ENCODE results near the gene ACSS3.

The ACSS3 gene

GRCh38 chr12:81079280-81080076, 1.6 kb downstream of the ACSS3 start:
- TF ChIP-seq CTCF (conservative IDR thresholded peaks at IDR 0.05; ENCODE audit: low read depth, low read length), result no peak
- Histone ChIP-seq H2AFZ (ENCODE audit: low read depth) (no peak overlapping the region), H3K9ac (no peak overlapping the region), H4K20me1 (ENCODE audit: insufficient read depth) (no peaks in the 10 kb centered on the region), H3K4me1 (ENCODE audit: low read depth, poor library complexity, severe bottlenecking) (no peaks in the 10 kb centered on the region), H3K4me2 (no peak overlapping the region), H3K27ac (no peak overlapping the region), H3K4me3 (IDR thresholded peaks at IDR 0.05; ENCODE audit: insufficient read depth, low read depth, low read length) (no peak overlapping the region), H3K79me2 (ENCODE audit: insufficient read depth, low read depth) (no peaks in the 10 kb centered on the region), H3K36me3 (ENCODE audit: insufficient read depth) (no peaks in the 10 kb centered on the region), H3K27me3 (ENCODE audit: insufficient read depth, low read depth) (no peaks in the 10 kb centered on the region)

GRCh38 chr12:81080431-81080983, 2.6 kb downstream of the ACSS3 start:
- no peak overlapping the region for H2AFZ ChIP-seq (ENCODE audit: low read depth)
- no peak for TF ChIP-seq CTCF (conservative IDR thresholded peaks at IDR 0.05; ENCODE audit: low read depth, low read length)
- no peak overlapping the region for H3K9ac ChIP-seq
- H3K27me3 ChIP-seq (ENCODE audit: insufficient read depth, low read depth), result no peaks in the 10 kb centered on the region
- H3K4me3 ChIP-seq (IDR thresholded peaks at IDR 0.05; ENCODE audit: insufficient read depth, low read depth, low read length), result no peak overlapping the region
- no peaks in the 10 kb centered on the region for H4K20me1 ChIP-seq (ENCODE audit: insufficient read depth)
- no peak overlapping the region for H3K27ac ChIP-seq
- no peaks in the 10 kb centered on the region for H3K79me2 ChIP-seq (ENCODE audit: insufficient read depth, low read depth)
- H3K4me1 ChIP-seq (ENCODE audit: low read depth, poor library complexity, severe bottlenecking), result no peaks in the 10 kb centered on the region
- no peaks in the 10 kb centered on the region for H3K36me3 ChIP-seq (ENCODE audit: insufficient read depth)
- H3K4me2 ChIP-seq, result no peak overlapping the region

- Histone ChIP-seq H3K9ac (no peak overlapping the region), H3K4me2 (no peak overlapping the region), H3K27ac (no peak overlapping the region), H3K4me3 (IDR thresholded peaks at IDR 0.05; ENCODE audit: insufficient read depth, low read depth, low read length) (no peak overlapping the region), H2AFZ (ENCODE audit: low read depth) (no peak overlapping the region), H3K4me1 (ENCODE audit: low read depth, poor library complexity, severe bottlenecking) (no peaks in the 10 kb centered on the region), H4K20me1 (ENCODE audit: insufficient read depth) (no peaks in the 10 kb centered on the region), H3K79me2 (ENCODE audit: insufficient read depth, low read depth) (no peaks in the 10 kb centered on the region), H3K27me3 (ENCODE audit: insufficient read depth, low read depth) (no peaks in the 10 kb centered on the region), H3K36me3 (ENCODE audit: insufficient read depth) (no peaks in the 10 kb centered on the region)
- no peak for TF ChIP-seq CTCF (conservative IDR thresholded peaks at IDR 0.05; ENCODE audit: low read depth, low read length)
Observed at GRCh38 chr12:81081726-81082125, 3.8 kb downstream of the ACSS3 start.

GRCh38 chr12:81083018-81083417, 5.1 kb downstream of the ACSS3 start:
- TF ChIP-seq CTCF (conservative IDR thresholded peaks at IDR 0.05; ENCODE audit: low read depth, low read length), result no peak
- no peak overlapping the region for H3K27ac ChIP-seq
- no peak overlapping the region for H3K4me3 ChIP-seq (IDR thresholded peaks at IDR 0.05; ENCODE audit: insufficient read depth, low read depth, low read length)
- no peaks in the 10 kb centered on the region for H3K79me2 ChIP-seq (ENCODE audit: insufficient read depth, low read depth)
- no peaks in the 10 kb centered on the region for H3K36me3 ChIP-seq (ENCODE audit: insufficient read depth)
- no peaks in the 10 kb centered on the region for H3K27me3 ChIP-seq (ENCODE audit: insufficient read depth, low read depth)
- H3K9ac ChIP-seq, result no peak overlapping the region
- no peaks in the 10 kb centered on the region for H4K20me1 ChIP-seq (ENCODE audit: insufficient read depth)
- H3K4me2 ChIP-seq, result no peak overlapping the region
- no peaks in the 10 kb centered on the region for H3K4me1 ChIP-seq (ENCODE audit: low read depth, poor library complexity, severe bottlenecking)
- no peak overlapping the region for H2AFZ ChIP-seq (ENCODE audit: low read depth)
